ENCODE measurements around the gene CCNO.
A peak's percentile ranks its signal among the peaks of the same experiment; 100 is the strongest.

The CCNO gene

GRCh38 chr5:55222092-55222984 is 11.1 kb downstream of the CCNO start:
- H2AFZ ChIP-seq (ENCODE audit: low read depth, low read length), result no peak overlapping the region
- no peaks in the 10 kb centered on the region for H3K9me3 ChIP-seq (ENCODE audit: control insufficient read depth, low read length)
- H2BK12ac ChIP-seq (ENCODE audit: low read length in 2 of 2), result no peak overlapping the region
- H3K9ac ChIP-seq (ENCODE audit: low read length), result no peak overlapping the region
- peak; percentile 16 for DNase-seq
- no peak overlapping the region for H4K91ac ChIP-seq (ENCODE audit: low read length)
- H2BK120ac ChIP-seq (ENCODE audit: low read depth, low read length), result no peak overlapping the region
- H3K4ac ChIP-seq (ENCODE audit: low read depth in 1 of 2, low read length in 2 of 2), result no peak overlapping the region
- H3K79me1 ChIP-seq (replicated peaks; ENCODE audit: low read length, poor library complexity, severe bottlenecking), result no peaks in the 10 kb centered on the region
- H3K18ac ChIP-seq (ENCODE audit: low read depth in 1 of 2, low read length in 2 of 2), result no peak overlapping the region
- H3K14ac ChIP-seq (ENCODE audit: low read length in 2 of 2), result no peak overlapping the region
- H2AK5ac ChIP-seq (ENCODE audit: low read length, severe bottlenecking), result no peak overlapping the region
- no peak overlapping the region for H3K23ac ChIP-seq (ENCODE audit: low read length in 2 of 2)
- H4K8ac ChIP-seq (ENCODE audit: low read length), result no peak overlapping the region
- no peak overlapping the region for H2BK5ac ChIP-seq (ENCODE audit: low read depth, low read length, poor library complexity, severe bottlenecking)
- peaks cover 26% of the 10 kb centered on the region for H3K4me1 ChIP-seq (ENCODE audit: control insufficient read depth, insufficient read depth, low read depth, low read length)
- H3K4me2 ChIP-seq (ENCODE audit: low read length, poor library complexity, severe bottlenecking), result no peak overlapping the region
- H2BK15ac ChIP-seq (ENCODE audit: low read depth, poor library complexity, severe bottlenecking), result no peak overlapping the region
- H3K36me3 ChIP-seq (ENCODE audit: control insufficient read depth in 1 of 2, insufficient read depth in 2 of 2, low read depth in 1 of 2, low read length in 2 of 2), result peaks cover 0 to 3% of the 10 kb centered on the region in 2 experiments
- H3K27ac ChIP-seq (ENCODE audit: low read length, poor library complexity, severe bottlenecking), result no peak overlapping the region
- H3K4me3 ChIP-seq (ENCODE audit: insufficient read depth in 1 of 2, low read depth in 1 of 2, low read length in 2 of 2), result no peak overlapping the region
- 17% methylated on average over 30 of the region's 30 CpGs for WGBS
- peaks cover 85 to 98% of the 10 kb centered on the region in 2 experiments for H3K27me3 ChIP-seq (ENCODE audit: control insufficient read depth in 1 of 2, insufficient read depth in 1 of 2, low read length in 2 of 2)

DNA sequence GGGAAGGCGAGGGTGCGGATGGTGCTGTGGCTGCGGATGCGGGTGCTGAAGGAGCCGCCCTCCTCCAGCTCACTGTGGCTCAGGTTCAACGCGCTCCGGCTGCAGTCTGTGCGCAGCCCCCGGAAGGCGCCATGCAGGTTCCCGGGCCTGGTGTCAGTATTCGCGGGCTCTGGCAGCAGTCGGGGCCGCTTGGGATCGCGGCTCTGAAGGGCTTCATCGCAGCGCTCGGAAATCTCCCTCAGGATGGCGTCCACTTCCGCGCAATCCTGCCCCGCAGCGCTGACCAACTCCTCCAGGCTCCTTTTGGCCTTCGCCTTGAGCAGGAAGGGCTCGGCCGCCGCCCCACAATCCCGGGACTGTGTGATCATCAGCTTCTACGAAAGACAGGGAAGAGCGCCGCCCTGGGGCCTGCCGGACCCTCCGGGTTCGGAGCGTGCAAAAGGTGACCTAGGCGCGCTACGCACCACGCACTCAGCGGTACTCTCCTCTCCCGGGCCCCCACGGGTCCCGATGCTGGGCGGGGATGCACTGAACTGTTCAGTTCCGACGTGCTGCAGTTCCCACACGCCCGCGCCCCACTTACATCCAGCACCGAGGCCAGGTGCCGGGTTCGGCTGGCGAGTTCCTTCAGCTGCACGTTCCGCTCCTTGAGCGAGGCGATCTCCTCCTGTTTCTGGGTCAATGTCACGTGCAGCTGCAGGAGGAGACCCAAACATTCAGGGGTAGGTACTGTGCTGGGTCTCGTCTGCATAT is 12.8 kb downstream of the CCNO start:
- peak overlapping the region; percentile 97 for H3K4me2 ChIP-seq (ENCODE audit: low read length, poor library complexity, severe bottlenecking)
- no peaks in the 10 kb centered on the region for H3K79me1 ChIP-seq (replicated peaks; ENCODE audit: low read length, poor library complexity, severe bottlenecking)
- H2BK5ac ChIP-seq (ENCODE audit: low read depth, low read length, poor library complexity, severe bottlenecking), result no peak overlapping the region
- H3K4me1 ChIP-seq (ENCODE audit: control insufficient read depth, insufficient read depth, low read depth, low read length), result peaks cover 15% of the 10 kb centered on the region
- peaks cover 76 to 86% of the 10 kb centered on the region in 2 experiments for H3K27me3 ChIP-seq (ENCODE audit: control insufficient read depth in 1 of 2, insufficient read depth in 1 of 2, low read length in 2 of 2)
- H2AFZ ChIP-seq (ENCODE audit: low read depth, low read length), result peak overlapping the region; percentile 68
- no peak overlapping the region for H2AK5ac ChIP-seq (ENCODE audit: low read length, severe bottlenecking)
- no peak overlapping the region for H2BK120ac ChIP-seq (ENCODE audit: low read depth, low read length)
- WGBS, result 2% methylated on average over 62 of the region's 62 CpGs
- peak overlapping the region; percentile 40 to 63 for H3K4me3 ChIP-seq (ENCODE audit: insufficient read depth in 1 of 2, low read depth in 1 of 2, low read length in 2 of 2)
- peaks cover 0 to 3% of the 10 kb centered on the region in 2 experiments for H3K36me3 ChIP-seq (ENCODE audit: control insufficient read depth in 1 of 2, insufficient read depth in 2 of 2, low read depth in 1 of 2, low read length in 2 of 2)
- no peak overlapping the region for H4K91ac ChIP-seq (ENCODE audit: low read length)
- peak overlapping the region in 1 of 2 experiments; percentile 71 for H3K14ac ChIP-seq (ENCODE audit: low read length in 2 of 2)
- H3K9ac ChIP-seq (ENCODE audit: low read length), result peak overlapping the region; percentile 29
- H2BK12ac ChIP-seq (ENCODE audit: low read length in 2 of 2), result no peak overlapping the region
- peak overlapping the region; percentile 60 for H4K8ac ChIP-seq (ENCODE audit: low read length)
- H3K9me3 ChIP-seq (ENCODE audit: control insufficient read depth, low read length), result no peaks in the 10 kb centered on the region
- peak overlapping the region in 1 of 2 experiments; percentile 96 for H3K23ac ChIP-seq (ENCODE audit: low read length in 2 of 2)
- DNase-seq, result peak; percentile 22
- no peak overlapping the region for H3K4ac ChIP-seq (ENCODE audit: low read depth in 1 of 2, low read length in 2 of 2)
- peak overlapping the region in 1 of 2 experiments; percentile 23 for H3K18ac ChIP-seq (ENCODE audit: low read depth in 1 of 2, low read length in 2 of 2)
- no peak overlapping the region for H3K27ac ChIP-seq (ENCODE audit: low read length, poor library complexity, severe bottlenecking)
- H2BK15ac ChIP-seq (ENCODE audit: low read depth, poor library complexity, severe bottlenecking), result peak overlapping the region; percentile 63

DNA sequence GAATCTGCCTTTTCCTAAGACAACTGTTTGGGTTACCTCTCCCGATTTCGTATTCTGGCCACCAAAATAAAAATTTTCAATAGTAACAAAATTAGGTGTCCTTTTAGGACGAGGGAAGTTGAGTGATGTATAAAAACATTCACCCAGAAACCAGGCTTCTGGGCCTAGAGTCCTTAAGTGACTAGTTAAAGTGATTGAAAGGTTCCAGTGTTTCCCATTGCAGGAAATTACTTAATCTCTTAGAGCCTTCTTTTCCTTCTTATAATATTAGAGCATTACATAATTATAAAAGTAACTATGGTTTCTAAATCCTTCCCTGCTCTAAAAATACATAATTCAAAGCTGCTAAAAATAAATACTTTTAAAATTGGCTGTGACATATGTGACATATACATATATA is 13.6 kb downstream of the CCNO start:
- H3K27me3 ChIP-seq (ENCODE audit: control insufficient read depth in 1 of 2, insufficient read depth in 1 of 2, low read length in 2 of 2), result peaks cover 67 to 77% of the 10 kb centered on the region in 2 experiments
- peaks cover 0 to 3% of the 10 kb centered on the region in 2 experiments for H3K36me3 ChIP-seq (ENCODE audit: control insufficient read depth in 1 of 2, insufficient read depth in 2 of 2, low read depth in 1 of 2, low read length in 2 of 2)
- H3K9ac ChIP-seq (ENCODE audit: low read length), result no peak overlapping the region
- H3K4ac ChIP-seq (ENCODE audit: low read depth in 1 of 2, low read length in 2 of 2), result no peak overlapping the region
- no peak overlapping the region for H3K23ac ChIP-seq (ENCODE audit: low read length in 2 of 2)
- no peak overlapping the region for H3K27ac ChIP-seq (ENCODE audit: low read length, poor library complexity, severe bottlenecking)
- H3K9me3 ChIP-seq (ENCODE audit: control insufficient read depth, low read length), result no peaks in the 10 kb centered on the region
- no peak overlapping the region for H2BK120ac ChIP-seq (ENCODE audit: low read depth, low read length)
- H2BK15ac ChIP-seq (ENCODE audit: low read depth, poor library complexity, severe bottlenecking), result no peak overlapping the region
- no peak overlapping the region for H3K18ac ChIP-seq (ENCODE audit: low read depth in 1 of 2, low read length in 2 of 2)
- H2AK5ac ChIP-seq (ENCODE audit: low read length, severe bottlenecking), result no peak overlapping the region
- no peak for DNase-seq
- H2AFZ ChIP-seq (ENCODE audit: low read depth, low read length), result no peak overlapping the region
- H3K14ac ChIP-seq (ENCODE audit: low read length in 2 of 2), result no peak overlapping the region
- no peak overlapping the region for H2BK5ac ChIP-seq (ENCODE audit: low read depth, low read length, poor library complexity, severe bottlenecking)
- no peak overlapping the region for H3K4me2 ChIP-seq (ENCODE audit: low read length, poor library complexity, severe bottlenecking)
- H3K79me1 ChIP-seq (replicated peaks; ENCODE audit: low read length, poor library complexity, severe bottlenecking), result no peaks in the 10 kb centered on the region
- H3K4me3 ChIP-seq (ENCODE audit: insufficient read depth in 1 of 2, low read depth in 1 of 2, low read length in 2 of 2), result no peak overlapping the region
- H4K8ac ChIP-seq (ENCODE audit: low read length), result no peak overlapping the region
- H4K91ac ChIP-seq (ENCODE audit: low read length), result no peak overlapping the region
- no CpG with 5 or more reads among the region's 3 CpGs for WGBS
- H3K4me1 ChIP-seq (ENCODE audit: control insufficient read depth, insufficient read depth, low read depth, low read length), result peaks cover 15% of the 10 kb centered on the region
- H2BK12ac ChIP-seq (ENCODE audit: low read length in 2 of 2), result no peak overlapping the region

DNA sequence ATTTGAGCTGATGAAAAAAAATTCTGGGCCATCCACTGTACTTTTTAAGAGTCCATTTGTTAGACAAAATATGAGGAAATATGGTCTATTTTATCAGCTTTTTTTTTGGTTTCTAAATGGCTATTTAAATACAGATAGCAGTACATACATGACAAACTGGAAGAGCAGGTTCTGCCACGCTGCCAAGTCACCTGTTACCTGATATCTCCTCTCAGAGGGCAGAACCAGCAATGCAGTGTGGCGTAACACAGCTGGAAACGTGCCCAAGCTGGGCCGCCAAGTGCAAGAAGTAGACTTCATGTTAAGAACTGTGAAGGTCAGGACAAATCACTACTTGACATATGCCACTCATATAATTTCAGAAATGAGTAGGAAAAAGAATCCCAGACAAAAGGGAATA is 14.4 kb downstream of the CCNO start:
- DNase-seq, result no peak
- H3K4ac ChIP-seq (ENCODE audit: low read depth in 1 of 2, low read length in 2 of 2), result no peak overlapping the region
- no peak overlapping the region for H3K4me2 ChIP-seq (ENCODE audit: low read length, poor library complexity, severe bottlenecking)

More for the DNA sequence above, 14.4 kb downstream of the CCNO start:
- Histone ChIP-seq H3K27ac (ENCODE audit: low read length, poor library complexity, severe bottlenecking) (no peak overlapping the region), H3K4me1 (ENCODE audit: control insufficient read depth, insufficient read depth, low read depth, low read length) (peaks cover 15% of the 10 kb centered on the region), H2AK5ac (ENCODE audit: low read length, severe bottlenecking) (no peak overlapping the region), H2BK12ac (ENCODE audit: low read length in 2 of 2) (no peak overlapping the region), H3K23ac (ENCODE audit: low read length in 2 of 2) (no peak overlapping the region), H2BK15ac (ENCODE audit: low read depth, poor library complexity, severe bottlenecking) (no peak overlapping the region), H3K4me3 (ENCODE audit: insufficient read depth in 1 of 2, low read depth in 1 of 2, low read length in 2 of 2) (no peak overlapping the region), H3K36me3 (ENCODE audit: control insufficient read depth in 1 of 2, insufficient read depth in 2 of 2, low read depth in 1 of 2, low read length in 2 of 2) (peaks cover 0 to 3% of the 10 kb centered on the region in 2 experiments), H3K14ac (ENCODE audit: low read length in 2 of 2) (no peak overlapping the region), H4K8ac (ENCODE audit: low read length) (no peak overlapping the region), H2BK120ac (ENCODE audit: low read depth, low read length) (no peak overlapping the region), H3K27me3 (ENCODE audit: control insufficient read depth in 1 of 2, insufficient read depth in 1 of 2, low read length in 2 of 2) (peaks cover 59 to 74% of the 10 kb centered on the region in 2 experiments), H3K79me1 (replicated peaks; ENCODE audit: low read length, poor library complexity, severe bottlenecking) (no peaks in the 10 kb centered on the region), H2AFZ (ENCODE audit: low read depth, low read length) (no peak overlapping the region), H2BK5ac (ENCODE audit: low read depth, low read length, poor library complexity, severe bottlenecking) (no peak overlapping the region), H3K9me3 (ENCODE audit: control insufficient read depth, low read length) (no peaks in the 10 kb centered on the region), H3K9ac (ENCODE audit: low read length) (no peak overlapping the region), H3K18ac (ENCODE audit: low read depth in 1 of 2, low read length in 2 of 2) (no peak overlapping the region), H4K91ac (ENCODE audit: low read length) (no peak overlapping the region)
- 49% methylated on average over 3 of the region's 4 CpGs for WGBS
